ENCODE results near the gene LMAN2.

Gene LMAN2

GRCh38 chr5:177388521-177389052 lies 37.1 kb upstream of the LMAN2 start:
- Histone ChIP-seq H3K4me1 (no peaks in the 10 kb centered on the region), H3K36me3 (no peaks in the 10 kb centered on the region), H3K9me3 (no peaks in the 10 kb centered on the region), H3K27me3 (no peaks in the 10 kb centered on the region), H3K4me3 (ENCODE audit: low read depth, low read length) (no peak overlapping the region)
- no peak for DNase-seq
- TF ChIP-seq CTCF (IDR thresholded peaks at IDR 0.05; ENCODE audit: low read depth, low read length): no peak

GRCh38 chr5:177387405-177387804 lies 35.9 kb upstream of the LMAN2 start:
- no peak overlapping the region for H3K4me3 ChIP-seq (ENCODE audit: low read depth, low read length)
- no peaks in the 10 kb centered on the region for H3K4me1 ChIP-seq
- no peak for TF ChIP-seq CTCF (IDR thresholded peaks at IDR 0.05; ENCODE audit: low read depth, low read length)
- H3K9me3 ChIP-seq: no peaks in the 10 kb centered on the region
- H3K36me3 ChIP-seq: no peaks in the 10 kb centered on the region
- H3K27me3 ChIP-seq: no peaks in the 10 kb centered on the region
- DNase-seq: no peak

GRCh38 chr5:177386542-177386941 lies 35.1 kb upstream of the LMAN2 start:
- Histone ChIP-seq H3K4me1 (no peaks in the 10 kb centered on the region), H3K36me3 (no peaks in the 10 kb centered on the region), H3K9me3 (no peaks in the 10 kb centered on the region), H3K4me3 (ENCODE audit: low read depth, low read length) (no peak overlapping the region), H3K27me3 (no peaks in the 10 kb centered on the region)
- no peak for TF ChIP-seq CTCF (IDR thresholded peaks at IDR 0.05; ENCODE audit: low read depth, low read length)
- DNase-seq: no peak

GRCh38 chr5:177385720-177386119 lies 34.3 kb upstream of the LMAN2 start:
- Histone ChIP-seq H3K36me3 (no peaks in the 10 kb centered on the region), H3K27me3 (no peaks in the 10 kb centered on the region), H3K9me3 (no peaks in the 10 kb centered on the region), H3K4me1 (no peaks in the 10 kb centered on the region), H3K4me3 (ENCODE audit: low read depth, low read length) (no peak overlapping the region)
- DNase-seq: no peak
- no peak for TF ChIP-seq CTCF (IDR thresholded peaks at IDR 0.05; ENCODE audit: low read depth, low read length)

GRCh38 chr5:177384134-177384533 lies 32.7 kb upstream of the LMAN2 start, which contains the start of gene SLC34A1:
Gene SLC34A1, plus strand, starts transcription at chr5:177384434. Its CDS starts 1,308 bp downstream, at chr5:177385742.
- Histone ChIP-seq H3K36me3 (no peaks in the 10 kb centered on the region), H3K9me3 (no peaks in the 10 kb centered on the region), H3K4me1 (no peaks in the 10 kb centered on the region), H3K4me3 (ENCODE audit: low read depth, low read length) (no peak within 1 kb of the TSS), H3K27me3 (no peaks in the 10 kb centered on the region)
- TF ChIP-seq CTCF (IDR thresholded peaks at IDR 0.05; ENCODE audit: low read depth, low read length): no peak
- DNase-seq: no peak

- DNase-seq: no peak
- H3K9me3 ChIP-seq: no peaks in the 10 kb centered on the region
- H3K4me3 ChIP-seq (ENCODE audit: low read depth, low read length): no peak overlapping the region
- H3K36me3 ChIP-seq: no peaks in the 10 kb centered on the region
- H3K4me1 ChIP-seq: no peaks in the 10 kb centered on the region
- TF ChIP-seq CTCF (IDR thresholded peaks at IDR 0.05; ENCODE audit: low read depth, low read length): no peak
- H3K27me3 ChIP-seq: no peaks in the 10 kb centered on the region
These were observed 31.7 kb upstream of the LMAN2 start for GRCh38 chr5:177383181-177383580.
